Naive thymus-derived CD4-positive, alpha-beta T cell (primary cell): ENCODE data around the gene PROM1. TPM values are rescaled to one million over a fixed set of nuclear protein-coding genes. Genes with fewer than 3 reads are reported as not detected.

Source experiments
- ATAC-seq: fragments of 150-1000 bp; cut with Tn5 transposase; 2 replicates; pipeline ENCODE4 v1.10.0; 2021; ENCODE audit warnings: mild to moderate bottlenecking, moderate library complexity
- CTCF ChIA-PET: fragments of 350-600 bp; sonication (Branson Sonifier 250); formaldehyde crosslinking; loops from one replicate; lab custom pipeline; 2021; ENCODE audit warnings: antibody characterized with exemption; lab: Charles Lee
- POLR2A ChIA-PET: fragments of 350-600 bp; sonication (Branson Sonifier 250); formaldehyde crosslinking; loops from one replicate; lab custom pipeline; 2021; ENCODE audit warnings: antibody characterized with exemption, inconsistent platforms; lab: Charles Lee
- DNase-seq, 9 donors: peaks; one replicate each; pipeline versions ENCODE4 v3.0.0 to v3.0.0-alpha.2; 2020 to 2022; ENCODE audit warnings: mixed read lengths in 1 of 9
- H3K27ac ChIP-seq: one replicate; pipeline ENCODE4 v1.7.0; 2013; ENCODE audit warnings: mild to moderate bottlenecking, low read depth, low read length, moderate library complexity
- H3K27me3 ChIP-seq, 2 donors: one replicate each; pipeline ENCODE4 v1.7.0; 2013; ENCODE audit warnings: low read length in 2 of 2, mild to moderate bottlenecking in 2 of 2, moderate library complexity in 2 of 2; ENCODE audit not compliant: control insufficient read depth in 2 of 2, insufficient read depth in 2 of 2
- H3K36me3 ChIP-seq, 3 experiments: 1 replicate in 2 of 3; 2 replicates in 1 of 3; pipeline ENCODE4 v1.7.0; 2013; ENCODE audit warnings: low read length in 3 of 3, mild to moderate bottlenecking in 3 of 3, moderate library complexity in 1 of 3; ENCODE audit not compliant: insufficient read depth in 3 of 3, control insufficient read depth in 2 of 3
- H3K4me1 ChIP-seq, 2 donors: one replicate each; pipeline ENCODE4 v1.7.0; 2013; ENCODE audit warnings: low read length in 2 of 2, mild to moderate bottlenecking in 2 of 2, moderate library complexity in 1 of 2; ENCODE audit not compliant: control insufficient read depth in 2 of 2, insufficient read depth in 2 of 2
- H3K4me3 ChIP-seq: 2 replicates; pipeline ENCODE4 v1.7.0; 2013; ENCODE audit warnings: mild to moderate bottlenecking, low read length
- H3K9me3 ChIP-seq, 3 experiments: 1 replicate in 2 of 3; 2 replicates in 1 of 3; pipeline ENCODE4 v1.7.0; 2013; ENCODE audit warnings: low read length in 3 of 3; ENCODE audit not compliant: control insufficient read depth in 2 of 3
- H3K27ac Mint-ChIP-seq, 9 donors: one replicate each; pipeline ENCODE4 v1.8.0; 2020 to 2022; ENCODE audit warnings: mixed read lengths in 9 of 9, mild to moderate bottlenecking in 8 of 9, moderate library complexity in 5 of 9, inconsistent platforms in 2 of 9
- H3K27me3 Mint-ChIP-seq, 5 donors: one replicate each; pipeline ENCODE4 v1.8.0; 2021 to 2022; ENCODE audit warnings: mixed read lengths in 5 of 5, mild to moderate bottlenecking in 1 of 5
- H3K36me3 Mint-ChIP-seq, 5 donors: one replicate each; pipeline ENCODE4 v1.8.0; 2020 to 2022; ENCODE audit warnings: mixed read lengths in 5 of 5, mild to moderate bottlenecking in 3 of 5, inconsistent platforms in 1 of 5
- H3K4me1 Mint-ChIP-seq, 7 donors: one replicate each; pipeline ENCODE4 v1.8.0; 2020 to 2022; ENCODE audit warnings: mixed read lengths in 7 of 7, mild to moderate bottlenecking in 3 of 7, inconsistent platforms in 1 of 7
- H3K4me3 Mint-ChIP-seq, 10 donors: one replicate each; pipeline ENCODE4 v1.8.0; 2020 to 2022; ENCODE audit warnings: mild to moderate bottlenecking in 10 of 10, mixed read lengths in 10 of 10, moderate library complexity in 6 of 10, inconsistent platforms in 2 of 10
- H3K9me3 Mint-ChIP-seq, 11 donors: one replicate each; pipeline ENCODE4 v1.8.0; 2020 to 2022; ENCODE audit warnings: mixed read lengths in 11 of 11, mild to moderate bottlenecking in 4 of 11, inconsistent platforms in 1 of 11, moderate library complexity in 1 of 11
- intact Hi-C, 2 donors: fragments of 100-400 bp; cut with micrococcal nuclease; formaldehyde crosslinking; loops; one replicate each; pipeline ENCODE4 v1.15.1; 2023
- polyA plus RNA-seq, 2 donors: library from polyadenylated mRNA; unstranded; fragments of 300-500 nt; fragmentation: Illumina TruSeq; gene quantifications; one replicate each; pipeline ENCODE4 v1.2.3, GENCODE V29; 2021
- total RNA-seq, 6 experiments: library from RNA in 5 of 6; stranded (reverse) in 5 of 6; gene quantifications; 1 replicate in 5 of 6; 2 replicates in 1 of 6; pipeline ENCODE4 v1.2.3 and lab custom pipeline; 2021 to 2026

Gene PROM1
- total and polyA plus RNA-seq, 7 experiments from 2014 or later = 0.13 to 2.6 TPM; not detected in 5

GRCh38 chr4:15956179-15956850, 127.5 kb downstream of the PROM1 start:
- Mint-ChIP-seq H3K36me3 (peaks cover 0 to 10% (median 0%) of the 10 kb centered on the region in 5 donors), H3K27me3 (peaks cover 0 to 13% (median 0%) of the 10 kb centered on the region in 5 donors), H3K4me3 (no peak overlapping the region), H3K27ac (no peak overlapping the region), H3K4me1 (peaks cover 0 to 7% (median 0%) of the 10 kb centered on the region in 7 donors), H3K9me3 (peaks cover 0 to 10% (median 0%) of the 10 kb centered on the region in 11 donors)
- ATAC-seq (peak; percentile 98), DNase-seq (peak; percentile 44 to 73 (median 65))
- Histone ChIP-seq H3K4me1 (no peaks in the 10 kb centered on the region), H3K9me3 (peaks cover 0 to 5% (median 0%) of the 10 kb centered on the region in 3 experiments), H3K27me3 (no peaks in the 10 kb centered on the region), H3K36me3 (no peaks in the 10 kb centered on the region), H3K4me3 (no peak overlapping the region), H3K27ac (no peak overlapping the region)
- ChIA-PET CTCF (interaction anchor here (0.5 to 1.5 kb wide), 10 partner anchors 74 to 1516 kb away, joined by 3 to 7 read pairs (median 4); no protein-coding TSS in a partner anchor), POLR2A (no interaction called here)
- intact Hi-C loops = loop anchor here (1.0 to 5.0 kb wide), 11 partner anchors 74 to 725 kb away; no protein-coding TSS in a partner anchor

GRCh38 chr4:15955670-15956069, 128.2 kb downstream of the PROM1 start:
- intact Hi-C loops = loop anchor here (1.0 to 5.0 kb wide), 11 partner anchors 73 to 724 kb away; no protein-coding TSS in a partner anchor
- DNase-seq = no peak
- POLR2A ChIA-PET = no interaction called here
- peaks cover 0 to 5% (median 0%) of the 10 kb centered on the region in 3 experiments for H3K9me3 ChIP-seq
- H3K4me3 Mint-ChIP-seq = no peak overlapping the region
- no peaks in the 10 kb centered on the region for H3K36me3 ChIP-seq
- H3K4me3 ChIP-seq = no peak overlapping the region
- H3K27me3 Mint-ChIP-seq = peaks cover 0 to 13% (median 0%) of the 10 kb centered on the region in 5 donors
- H3K4me1 Mint-ChIP-seq = peaks cover 0 to 7% (median 0%) of the 10 kb centered on the region in 7 donors
- no peak overlapping the region for H3K27ac ChIP-seq
- CTCF ChIA-PET = interaction anchor here (0.5 to 1.5 kb wide), 10 partner anchors 73 to 1516 kb away, joined by 3 to 7 read pairs (median 4); no protein-coding TSS in a partner anchor
- no peaks in the 10 kb centered on the region for H3K27me3 ChIP-seq
- ATAC-seq = no peak
- peaks cover 0 to 10% (median 0%) of the 10 kb centered on the region in 11 donors for H3K9me3 Mint-ChIP-seq
- peaks cover 0 to 10% (median 0%) of the 10 kb centered on the region in 5 donors for H3K36me3 Mint-ChIP-seq
- H3K4me1 ChIP-seq = no peaks in the 10 kb centered on the region
- H3K27ac Mint-ChIP-seq = no peak overlapping the region

GRCh38 chr4:15953625-15954024, 130.2 kb downstream of the PROM1 start:
- ChIA-PET POLR2A (no interaction called here), CTCF (interaction anchor here (0.7 to 1.3 kb wide), 4 partner anchors 9 to 720 kb away, joined by 3 to 4 read pairs (median 3); partner anchors contain the start of gene FGFBP2)
- peaks cover 0 to 10% (median 0%) of the 10 kb centered on the region in 5 donors for H3K27me3 Mint-ChIP-seq
- peaks cover 0 to 10% (median 0%) of the 10 kb centered on the region in 5 donors for H3K36me3 Mint-ChIP-seq
- DNase-seq (no peak), ATAC-seq (no peak)
- Histone ChIP-seq H3K27me3 (no peaks in the 10 kb centered on the region), H3K27ac (no peak overlapping the region), H3K4me3 (no peak overlapping the region), H3K9me3 (peaks cover 0 to 5% (median 0%) of the 10 kb centered on the region in 3 experiments), H3K4me1 (no peaks in the 10 kb centered on the region), H3K36me3 (no peaks in the 10 kb centered on the region)
- intact Hi-C loops = no loop called here
- peaks cover 0 to 10% (median 0%) of the 10 kb centered on the region in 11 donors for H3K9me3 Mint-ChIP-seq
- no peak overlapping the region for H3K27ac Mint-ChIP-seq
- no peak overlapping the region for H3K4me3 Mint-ChIP-seq
- peaks cover 0 to 7% (median 0%) of the 10 kb centered on the region in 7 donors for H3K4me1 Mint-ChIP-seq

- H3K27me3 Mint-ChIP-seq = peaks cover 0 to 10% (median 0%) of the 10 kb centered on the region in 5 donors
- H3K27ac Mint-ChIP-seq = no peak overlapping the region
- CTCF ChIA-PET = no interaction called here
- no peak for ATAC-seq
- H3K9me3 Mint-ChIP-seq = peaks cover 0 to 10% (median 0%) of the 10 kb centered on the region in 11 donors
- no peak overlapping the region for H3K4me3 Mint-ChIP-seq
- Histone ChIP-seq H3K27ac (no peak overlapping the region), H3K9me3 (peaks cover 0 to 5% (median 0%) of the 10 kb centered on the region in 3 experiments), H3K36me3 (no peaks in the 10 kb centered on the region), H3K4me3 (no peak overlapping the region), H3K27me3 (no peaks in the 10 kb centered on the region), H3K4me1 (no peaks in the 10 kb centered on the region)
- peaks cover 0 to 7% (median 0%) of the 10 kb centered on the region in 7 donors for H3K4me1 Mint-ChIP-seq
- POLR2A ChIA-PET = no interaction called here
- DNase-seq = no peak
- H3K36me3 Mint-ChIP-seq = peaks cover 0 to 10% (median 0%) of the 10 kb centered on the region in 5 donors
- intact Hi-C loops = no loop called here
These were observed 132.0 kb downstream of the PROM1 start for GRCh38 chr4:15951781-15952180.

- H3K4me3 ChIP-seq = no peak overlapping the region
- DNase-seq (no peak), ATAC-seq (no peak)
- ChIA-PET POLR2A (no interaction called here), CTCF (no interaction called here)
- H3K4me1 ChIP-seq = no peaks in the 10 kb centered on the region
- no peak overlapping the region for H3K27ac ChIP-seq
- no peaks in the 10 kb centered on the region for H3K36me3 ChIP-seq
- intact Hi-C loops = no loop called here
- Mint-ChIP-seq H3K4me1 (peaks cover 0 to 2% (median 0%) of the 10 kb centered on the region in 7 donors), H3K4me3 (no peak overlapping the region), H3K27ac (no peak overlapping the region), H3K36me3 (no peaks in the 10 kb centered on the region), H3K27me3 (peaks cover 0 to 6% (median 0%) of the 10 kb centered on the region in 5 donors), H3K9me3 (peaks cover 0 to 4% (median 0%) of the 10 kb centered on the region in 11 donors)
- peaks cover 0 to 2% (median 0%) of the 10 kb centered on the region in 3 experiments for H3K9me3 ChIP-seq
- no peaks in the 10 kb centered on the region for H3K27me3 ChIP-seq
These were observed 135.0 kb downstream of the PROM1 start for GRCh38 chr4:15948826-15949225.

- H3K27ac ChIP-seq = no peak overlapping the region
- ChIA-PET POLR2A (no interaction called here), CTCF (no interaction called here)
- no peaks in the 10 kb centered on the region for H3K4me1 ChIP-seq
- peaks cover 0 to 8% (median 0%) of the 10 kb centered on the region in 5 donors for H3K27me3 Mint-ChIP-seq
- intact Hi-C loops = no loop called here
- no peaks in the 10 kb centered on the region for H3K27me3 ChIP-seq
- no peak overlapping the region for H3K4me3 Mint-ChIP-seq
- H3K36me3 Mint-ChIP-seq = no peaks in the 10 kb centered on the region
- no peak overlapping the region for H3K27ac Mint-ChIP-seq
- DNase-seq (no peak), ATAC-seq (no peak)
- H3K36me3 ChIP-seq = no peaks in the 10 kb centered on the region
- no peak overlapping the region for H3K4me3 ChIP-seq
- H3K9me3 ChIP-seq = no peaks in the 10 kb centered on the region
- H3K4me1 Mint-ChIP-seq = peaks cover 0 to 2% (median 0%) of the 10 kb centered on the region in 7 donors
- no peaks in the 10 kb centered on the region for H3K9me3 Mint-ChIP-seq
These were observed 136.1 kb downstream of the PROM1 start for GRCh38 chr4:15947684-15948083.
